OCI-LY3 (cell line): ENCODE measurements around the gene CCDC86.

Experiments
- H2AFZ ChIP-seq: fragments of 200-600, 300-600 bp; shearing (Covaris generic); 2 replicates; pipeline ENCODE4 v1.6.0; 2014; ENCODE audit warnings: antibody characterized with exemption, low read depth, low read length
- H3K27ac ChIP-seq: fragments of 200-600, 300-600 bp; sonication (generic); 2 replicates; pipeline ENCODE4 v1.5.1; 2014; ENCODE audit warnings: mild to moderate bottlenecking, low read length, moderate library complexity, mixed read lengths
- H3K27me3 ChIP-seq: fragments of 200-600, 300-600 bp; sonication (generic); 2 replicates; pipeline ENCODE4 v1.6.1; 2014; ENCODE audit warnings: low read depth, low read length, mixed read lengths
- H3K36me3 ChIP-seq: fragments of 200-600, 300-600 bp; sonication (generic); replicated peaks from 2 replicates; pipeline ENCODE3; 2014; ENCODE audit warnings: low read depth, low read length, mixed read lengths
- H3K4me1 ChIP-seq: fragments of 300-600, 200-600 bp; sonication (generic); 2 replicates; pipeline ENCODE4 v1.6.1; 2014; ENCODE audit warnings: low read length, mixed read lengths
- H3K4me2 ChIP-seq: fragments of 200-600, 300-600 bp; sonication (generic); 2 replicates; pipeline ENCODE4 v1.6.1; 2014; ENCODE audit warnings: low read length, mixed read lengths
- H3K4me3 ChIP-seq: fragments of 300-600, 200-600 bp; sonication (generic); 2 replicates; pipeline ENCODE4 v1.5.1; 2014; ENCODE audit warnings: antibody characterized with exemption, mild to moderate bottlenecking, low read length, moderate library complexity
- H3K79me2 ChIP-seq: fragments of 300-600, 200-600 bp; shearing (Covaris generic); 2 replicates; pipeline ENCODE4 v1.6.1; 2014; ENCODE audit warnings: mild to moderate bottlenecking, low read length, mixed read lengths
- H3K9ac ChIP-seq: fragments of 300-600, 200-600 bp; shearing (Covaris generic); 2 replicates; pipeline ENCODE4 v1.6.0; 2014; ENCODE audit warnings: mild to moderate bottlenecking, low read length, moderate library complexity
- H3K9me3 ChIP-seq: fragments of 200-600, 300-600 bp; shearing (Covaris generic); 2 replicates; pipeline ENCODE4 v1.6.1; 2014; ENCODE audit warnings: low read length, mixed read lengths; ENCODE audit not compliant: insufficient read depth
- H4K20me1 ChIP-seq: fragments of 200-600, 300-600 bp; sonication (generic); 2 replicates; pipeline ENCODE4 v1.6.1; 2016; ENCODE audit warnings: low read length, mixed read lengths; ENCODE audit not compliant: insufficient read depth
- CTCF ChIP-seq: fragments of 200-600, 300-600 bp; sonication (generic); IDR thresholded peaks from 2 replicates; pipeline ENCODE4 v1.5.1; 2014; ENCODE audit warnings: antibody characterized with exemption, low read length, low read depth
- EZH2phosphoT487 ChIP-seq: fragments of 200-600 bp; shearing (Covaris generic); IDR thresholded peaks from 2 replicates; pipeline ENCODE4 v1.6.1; 2018; ENCODE audit warnings: antibody characterized with exemption, mixed run types, low read depth

CCDC86 gene

DNA sequence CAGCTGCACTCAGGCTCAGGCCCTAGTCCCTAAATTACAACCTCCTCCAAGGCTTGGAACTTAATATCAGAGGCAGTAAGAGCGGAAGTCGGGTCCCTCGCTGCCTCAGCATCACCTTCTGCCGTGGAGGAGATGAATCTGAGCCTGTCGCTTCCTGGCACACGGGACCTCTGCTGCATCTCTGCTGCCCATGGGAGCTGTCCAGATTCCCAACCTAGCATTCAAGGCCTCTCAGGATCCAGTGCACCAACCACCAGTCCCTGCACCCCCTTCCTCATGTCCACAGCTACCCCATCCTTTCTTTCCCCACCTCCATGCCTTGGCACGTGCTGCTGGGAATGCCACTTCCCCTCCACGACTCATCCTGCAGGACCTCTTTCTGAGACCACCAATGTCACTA lies 16.3 kb downstream of the CCDC86 start:
- H3K4me2 ChIP-seq = no peak overlapping the region; the same call in 1 of the 2 replicates
- TF ChIP-seq EZH2phosphoT487 = no peak
- TF ChIP-seq CTCF = no peak
- no peaks in the 10 kb centered on the region for H3K79me2 ChIP-seq
- H3K36me3 ChIP-seq = peaks cover 3% of the 10 kb centered on the region
- no peak overlapping the region; the same call in 1 of the 2 replicates for H2AFZ ChIP-seq
- no peaks in the 10 kb centered on the region for H3K9me3 ChIP-seq
- H3K4me3 ChIP-seq = no peak overlapping the region
- H3K27ac ChIP-seq = no peak overlapping the region
- H3K4me1 ChIP-seq = peaks cover 9% of the 10 kb centered on the region
- no peaks in the 10 kb centered on the region for H4K20me1 ChIP-seq
- no peak overlapping the region for H3K9ac ChIP-seq
- no peaks in the 10 kb centered on the region for H3K27me3 ChIP-seq

GRCh38 chr11:60858731-60859464 lies 17.0 kb downstream of the CCDC86 start:
- TF ChIP-seq CTCF = no peak
- H3K4me2 ChIP-seq = no peak overlapping the region; the same call in 1 of the 2 replicates
- H2AFZ ChIP-seq = peak overlapping the region; percentile 46; the same call in 1 of the 2 replicates
- no peaks in the 10 kb centered on the region for H3K36me3 ChIP-seq
- H3K27me3 ChIP-seq = no peaks in the 10 kb centered on the region
- no peaks in the 10 kb centered on the region for H3K9me3 ChIP-seq
- H3K27ac ChIP-seq = no peak overlapping the region
- H3K79me2 ChIP-seq = no peaks in the 10 kb centered on the region
- H3K4me1 ChIP-seq = peaks cover 9% of the 10 kb centered on the region
- no peak overlapping the region for H3K9ac ChIP-seq
- H4K20me1 ChIP-seq = no peaks in the 10 kb centered on the region
- H3K4me3 ChIP-seq = no peak overlapping the region

DNA sequence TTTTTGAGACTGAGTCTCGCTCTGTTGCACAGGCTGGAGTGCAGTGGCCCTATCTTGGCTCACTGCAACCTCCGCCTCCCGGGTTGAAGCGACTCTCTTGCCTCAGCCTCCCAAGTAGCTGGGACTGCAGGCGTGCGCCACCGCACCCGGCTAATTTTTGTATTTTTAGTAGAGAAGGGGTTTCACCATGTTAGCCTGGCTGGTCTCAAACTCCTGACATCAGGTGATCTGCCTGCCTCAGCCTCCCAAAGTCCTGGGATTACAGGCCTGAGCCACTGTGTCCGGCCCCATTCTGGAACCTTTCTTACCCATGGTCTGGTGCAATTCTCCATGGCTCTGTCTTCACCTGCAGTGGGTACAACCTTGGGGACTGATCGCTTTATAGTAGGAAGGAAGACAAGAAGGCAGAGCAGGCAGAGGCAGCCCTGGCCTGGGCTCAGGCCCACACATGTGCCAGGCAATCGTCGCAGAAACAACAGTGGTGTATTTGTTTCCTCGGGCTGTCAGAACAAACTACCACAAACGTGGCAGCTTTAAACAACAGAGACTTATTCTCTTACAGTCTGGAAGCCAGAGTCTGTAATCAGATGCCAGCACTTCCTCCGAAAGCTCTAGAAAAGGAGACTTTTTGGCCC lies 17.8 kb downstream of the CCDC86 start:
- Histone ChIP-seq H3K27ac (no peak overlapping the region), H3K79me2 (no peaks in the 10 kb centered on the region), H3K27me3 (no peaks in the 10 kb centered on the region), H3K9ac (no peak overlapping the region), H3K4me1 (peaks cover 9% of the 10 kb centered on the region), H2AFZ (no peak overlapping the region), H4K20me1 (no peaks in the 10 kb centered on the region), H3K9me3 (no peaks in the 10 kb centered on the region), H3K4me2 (no peak overlapping the region), H3K36me3 (no peaks in the 10 kb centered on the region), H3K4me3 (no peak overlapping the region)
- TF ChIP-seq EZH2phosphoT487 (no peak), CTCF (no peak)

DNA sequence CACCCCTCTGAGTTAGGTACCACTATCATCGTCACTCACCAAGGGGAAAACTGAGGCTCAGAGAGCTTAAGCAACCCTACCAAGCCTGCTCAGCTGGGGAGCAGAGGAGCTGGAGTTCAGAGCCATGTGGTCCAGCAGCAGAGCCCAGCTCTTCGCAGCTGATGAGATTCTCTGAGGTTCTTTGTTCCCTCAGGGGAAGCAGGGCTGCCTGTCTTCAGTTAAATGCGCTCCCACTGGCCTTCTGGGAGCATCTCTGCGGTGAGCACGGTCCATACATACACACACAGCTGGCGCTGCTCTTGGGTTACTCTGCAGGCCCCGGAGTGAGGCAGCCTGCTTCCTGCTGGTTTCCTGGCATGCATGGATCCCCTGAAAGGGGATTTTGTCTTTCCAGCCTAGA lies 19.0 kb downstream of the CCDC86 start:
- H3K36me3 ChIP-seq = no peaks in the 10 kb centered on the region
- H3K4me3 ChIP-seq = no peak overlapping the region
- no peak overlapping the region for H2AFZ ChIP-seq
- H3K9me3 ChIP-seq = no peaks in the 10 kb centered on the region
- H3K4me1 ChIP-seq = peaks cover 9% of the 10 kb centered on the region
- H3K4me2 ChIP-seq = no peak overlapping the region
- no peak for TF ChIP-seq EZH2phosphoT487
- no peak for TF ChIP-seq CTCF
- H4K20me1 ChIP-seq = no peaks in the 10 kb centered on the region
- H3K27ac ChIP-seq = no peak overlapping the region
- no peaks in the 10 kb centered on the region for H3K27me3 ChIP-seq
- H3K9ac ChIP-seq = no peak overlapping the region
- no peaks in the 10 kb centered on the region for H3K79me2 ChIP-seq
